Left lobe of liver (tissue), 2 donors: ENCODE data around the gene IDH1. TPM values are rescaled to one million over a fixed set of nuclear protein-coding genes. Genes with fewer than 3 reads are reported as not detected.
"Not testable (repeated sequence)": the region's sequence is repeated elsewhere in the genome, so short reads cannot be mapped to it uniquely, and the experiment has no call there.

Source experiments
- ATAC-seq: fragments of 200-7000 bp; cut with Tn5 transposase; one replicate; pipeline ENCODE4 v1.9.1; 2020; ENCODE audit warnings: mild to moderate bottlenecking, moderate library complexity
- DNase-seq: peaks from one replicate; pipeline ENCODE4 v3.0.0-alpha.2; 2020; ENCODE audit warnings: low spot score
- total RNA-seq: library from RNA; stranded (reverse); gene quantifications from one replicate; pipeline ENCODE4 v1.2.1, GENCODE V29; 2021
- donor health status: DM: no; HTN: no; CAD: no; lungs with moderate emphysema.
- donor health status: DM: no; HTN: yes; CAD: no.

The IDH1 gene
- total RNA-seq: 293 TPM

- peak; percentile 99 for DNase-seq
- peak; percentile 85 for ATAC-seq
Measured at GRCh38 chr2:208254871-208255556, at the start of gene IDH1. Gene IDH1 (minus strand): TSS chr2:208255071. CDS start chr2:208251551, 3,520 bp downstream.

- ATAC-seq: no peak
Measured at GRCh38 chr2:208304157-208304556, 49.3 kb upstream of the IDH1 start.

GRCh38 chr2:208300847-208301618 lies 46.2 kb upstream of the IDH1 start:
- no peak for DNase-seq
- ATAC-seq: no peak

More at GRCh38 chr2:208304157-208304556, 49.3 kb upstream of the IDH1 start:
- no peak for DNase-seq

GRCh38 chr2:208297961-208298360 lies 43.1 kb upstream of the IDH1 start:
- DNase-seq (no peak), ATAC-seq (no peak)

- DNase-seq (no peak), ATAC-seq (no peak)
Measured at GRCh38 chr2:208296610-208297009, 41.7 kb upstream of the IDH1 start.

GRCh38 chr2:208295834-208296233 lies 41.0 kb upstream of the IDH1 start:
- DNase-seq: no peak
- no peak for ATAC-seq

GRCh38 chr2:208294482-208295024 lies 39.7 kb upstream of the IDH1 start:
- DNase-seq (no peak), ATAC-seq (no peak)

GRCh38 chr2:208285853-208286252 lies 31.0 kb upstream of the IDH1 start:
- DNase-seq (no peak), ATAC-seq (no peak)

- no peak for DNase-seq
- ATAC-seq: no peak
Measured at GRCh38 chr2:208280933-208281332, 26.1 kb upstream of the IDH1 start.

GRCh38 chr2:208280234-208280633 lies 25.4 kb upstream of the IDH1 start:
- DNase-seq: no peak
- no peak for ATAC-seq

- DNase-seq (no peak), ATAC-seq (no peak)
Measured at GRCh38 chr2:208279236-208279635, 24.4 kb upstream of the IDH1 start.

- no peak for DNase-seq
- no peak for ATAC-seq
Measured at GRCh38 chr2:208278549-208278948, 23.7 kb upstream of the IDH1 start.

- ATAC-seq (no peak), DNase-seq (no peak)
Measured at GRCh38 chr2:208274748-208275147, 19.9 kb upstream of the IDH1 start.

- no peak for ATAC-seq
- DNase-seq: no peak
Measured at GRCh38 chr2:208269091-208269490, 14.2 kb upstream of the IDH1 start.

GRCh38 chr2:208268156-208268952 lies 13.5 kb upstream of the IDH1 start:
- no peak for ATAC-seq
- no peak for DNase-seq

GRCh38 chr2:208267526-208267925 lies 12.7 kb upstream of the IDH1 start:
- ATAC-seq, DNase-seq: not testable (repeated sequence)

- ATAC-seq: no peak
- DNase-seq: no peak
Measured at GRCh38 chr2:208266936-208267335, 12.1 kb upstream of the IDH1 start.

GRCh38 chr2:208266553-208266893 lies 11.7 kb upstream of the IDH1 start:
- no peak for DNase-seq
- no peak for ATAC-seq

GRCh38 chr2:208265801-208266552 lies 11.1 kb upstream of the IDH1 start, which contains the start of gene PIKFYVE:
Gene PIKFYVE (plus strand): TSS chr2:208266255. CDS start chr2:208271520, 5,265 bp downstream.
- peak; percentile 97 for ATAC-seq
- peak; percentile 97 for DNase-seq

- DNase-seq (no peak), ATAC-seq (peak; percentile 6)
Measured at GRCh38 chr2:208265371-208265800, 10.5 kb upstream of the IDH1 start.
